Stimulated activated CD4-positive, alpha-beta T cell treated with anti-CD3 and anti-CD28 coated beads, Interleukin-4, amount 100 ng/mL, for 1 hour (primary cell): ENCODE measurements around the gene EPM2AIP1.
"Not testable (repeated sequence)": the region's sequence is repeated elsewhere in the genome, so short reads cannot be mapped to it uniquely, and the experiment has no call there.

Source experiments
- DNase-seq: peaks from one replicate; pipeline ENCODE4 v3.0.0-alpha.2; 2020

EPM2AIP1 gene

DNA sequence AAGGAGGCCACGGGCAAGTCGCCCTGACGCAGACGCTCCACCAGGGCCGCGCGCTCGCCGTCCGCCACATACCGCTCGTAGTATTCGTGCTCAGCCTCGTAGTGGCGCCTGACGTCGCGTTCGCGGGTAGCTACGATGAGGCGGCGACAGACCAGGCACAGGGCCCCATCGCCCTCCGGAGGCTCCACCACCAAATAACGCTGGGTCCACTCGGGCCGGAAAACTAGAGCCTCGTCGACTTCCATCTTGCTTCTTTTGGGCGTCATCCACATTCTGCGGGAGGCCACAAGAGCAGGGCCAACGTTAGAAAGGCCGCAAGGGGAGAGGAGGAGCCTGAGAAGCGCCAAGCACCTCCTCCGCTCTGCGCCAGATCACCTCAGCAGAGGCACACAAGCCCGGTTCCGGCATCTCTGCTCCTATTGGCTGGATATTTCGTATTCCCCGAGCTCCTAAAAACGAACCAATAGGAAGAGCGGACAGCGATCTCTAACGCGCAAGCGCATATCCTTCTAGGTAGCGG, at the start of gene EPM2AIP1:
Gene EPM2AIP1 (minus strand): TSS at position 326 of the 520 bp plus-strand sequence. CDS start 54 bp downstream, at position 272.
- DNase-seq: no peak

DNA sequence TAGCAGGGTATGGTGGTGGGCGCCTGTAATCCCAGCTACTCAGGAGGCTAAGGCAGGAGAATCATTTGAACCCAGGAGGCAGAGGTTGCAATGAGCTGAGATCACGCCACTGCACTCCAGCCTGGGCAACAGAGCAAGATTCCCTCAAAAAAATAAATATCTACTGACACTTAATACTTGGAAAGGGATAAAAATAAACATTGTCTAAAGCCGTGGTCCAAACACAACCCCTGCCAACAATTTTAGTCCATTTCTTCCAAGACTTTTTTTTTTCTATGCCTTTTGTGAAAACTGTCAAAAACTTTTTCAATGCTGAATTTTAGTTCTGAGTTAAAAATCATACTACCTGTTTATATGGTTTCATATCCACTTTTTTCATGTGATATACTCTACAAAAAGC, 49.8 kb upstream of the EPM2AIP1 start:
- DNase-seq: not testable (repeated sequence)

DNA sequence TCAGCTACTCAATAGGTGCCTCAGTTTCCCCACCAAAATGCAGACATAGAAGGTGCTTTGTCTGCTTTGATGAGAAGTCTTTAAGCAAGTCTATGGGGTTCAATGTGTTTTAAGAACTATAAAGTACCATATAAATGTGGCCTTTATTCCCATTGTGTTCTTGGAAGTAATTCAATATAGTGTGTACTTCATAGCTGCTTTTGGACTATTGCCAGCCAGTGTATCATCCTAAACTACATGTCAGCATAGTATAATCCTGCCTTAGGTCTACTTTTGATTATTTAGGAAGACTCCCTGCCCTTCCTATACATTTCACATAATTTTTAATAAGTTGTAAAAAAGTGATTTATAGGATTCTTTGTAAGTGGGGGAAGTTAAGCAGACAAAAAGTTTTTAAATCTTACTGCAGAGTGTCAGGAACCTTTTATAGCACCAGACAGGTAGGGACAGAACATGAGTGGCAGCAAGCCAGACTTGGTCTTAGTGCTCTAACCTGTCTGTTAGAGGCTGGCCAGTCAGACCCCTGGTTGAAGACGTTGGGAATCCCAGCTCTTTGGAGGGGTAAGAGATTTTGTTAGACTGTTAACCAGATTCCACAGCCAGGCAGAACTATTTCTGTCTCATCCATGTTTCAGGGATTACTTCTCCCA, 48.7 kb upstream of the EPM2AIP1 start:
- DNase-seq: no peak

GRCh38 chr3:37040231-37040630, 47.3 kb upstream of the EPM2AIP1 start:
- DNase-seq: no peak

DNA sequence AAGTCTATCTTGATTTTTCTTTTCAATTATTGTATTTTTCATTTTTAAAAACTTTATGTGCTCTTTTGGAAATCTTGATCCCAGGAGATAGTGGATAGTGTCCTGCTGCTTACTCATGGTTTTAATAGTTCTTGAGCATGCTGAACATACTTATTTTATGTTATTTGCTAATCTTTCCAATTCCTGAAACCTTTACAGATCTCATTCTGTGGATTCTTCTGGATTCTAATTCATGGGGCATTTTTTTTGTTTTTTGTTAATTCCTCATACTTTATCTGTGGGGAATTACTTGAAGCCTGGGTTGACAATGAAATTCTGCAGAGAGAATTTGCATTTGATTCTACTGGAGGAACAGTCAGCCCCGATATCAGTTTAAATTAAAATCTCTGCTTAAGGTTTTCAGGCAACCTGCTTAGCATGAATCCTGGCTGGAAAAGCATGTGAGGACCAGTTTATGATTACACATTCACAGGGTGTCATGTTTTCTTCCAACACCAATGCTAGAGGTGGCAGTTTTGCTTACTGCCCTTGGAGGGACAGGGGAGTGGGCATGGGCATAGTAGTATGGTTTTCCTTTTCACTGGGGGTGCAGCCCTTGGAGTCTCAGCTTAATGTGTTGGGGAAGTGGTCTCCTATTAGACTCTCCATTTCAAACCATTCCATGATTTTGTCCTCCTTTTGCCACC, 46.4 kb upstream of the EPM2AIP1 start:
- DNase-seq: no peak

DNA sequence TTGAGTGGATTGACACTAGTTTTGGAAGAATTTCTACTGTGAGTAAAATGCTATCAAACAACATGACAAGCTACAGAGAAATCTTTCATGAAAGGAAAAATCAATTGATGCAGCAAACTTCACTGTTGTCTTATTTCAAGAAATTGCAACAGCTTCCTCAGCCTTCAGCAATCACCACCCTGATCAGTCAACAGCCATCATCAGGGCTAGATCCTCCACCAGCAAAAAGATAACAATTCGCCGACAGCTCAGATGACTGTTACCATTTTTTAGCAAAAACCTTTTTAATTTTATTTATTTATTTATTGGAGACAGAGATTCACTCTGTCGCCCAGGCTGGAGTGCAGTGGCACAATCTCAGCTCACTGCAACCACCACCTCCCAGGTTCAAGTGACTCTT, 44.4 kb upstream of the EPM2AIP1 start:
- DNase-seq: no peak

DNA sequence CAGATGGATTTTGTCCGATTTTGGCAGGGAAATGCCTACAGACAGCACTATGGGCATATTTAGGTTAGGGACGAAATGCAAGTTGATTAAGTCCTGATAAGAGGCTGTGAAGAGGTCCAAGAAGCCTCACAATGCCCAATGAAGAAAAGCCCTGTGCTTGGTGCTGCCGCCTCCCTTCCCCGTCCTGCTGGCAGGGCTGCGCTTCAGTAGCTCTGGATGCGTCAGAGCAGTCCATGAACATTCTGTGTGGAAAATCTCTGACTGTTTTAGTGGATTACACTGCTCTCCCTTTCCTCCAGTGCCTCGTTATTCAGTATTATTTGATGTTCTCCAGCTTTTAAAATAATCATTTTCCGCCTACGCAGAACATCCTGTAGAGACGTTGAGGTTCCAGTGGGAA, 40.0 kb upstream of the EPM2AIP1 start:
- no peak for DNase-seq

GRCh38 chr3:37031096-37031682, 38.3 kb upstream of the EPM2AIP1 start:
- no peak for DNase-seq

GRCh38 chr3:37030588-37030987, 37.7 kb upstream of the EPM2AIP1 start:
- DNase-seq: no peak

- no peak for DNase-seq
Observed at GRCh38 chr3:37029516-37030163, 36.7 kb upstream of the EPM2AIP1 start.

GRCh38 chr3:37029111-37029510, 36.2 kb upstream of the EPM2AIP1 start:
- DNase-seq: no peak

- no peak for DNase-seq
Observed at GRCh38 chr3:37028329-37028728, 35.4 kb upstream of the EPM2AIP1 start.

DNA sequence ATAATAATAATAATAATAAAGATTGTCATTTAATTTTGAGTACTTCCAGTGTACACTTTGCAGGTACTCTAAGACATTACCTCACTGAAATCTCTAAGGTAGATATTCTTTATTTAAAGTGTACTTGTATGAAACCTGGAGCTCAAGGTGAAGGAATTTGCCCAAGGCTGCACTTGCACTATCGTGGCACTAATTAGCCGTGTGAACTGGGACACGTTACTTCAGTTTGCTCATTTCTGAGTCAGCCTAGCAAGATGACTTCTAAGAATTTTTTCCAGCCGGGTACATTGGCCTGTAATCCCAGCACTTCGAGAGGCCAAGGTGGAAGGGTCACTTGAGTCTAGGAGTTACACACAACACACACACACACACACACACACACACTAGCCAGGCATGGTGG, 33.9 kb upstream of the EPM2AIP1 start:
- DNase-seq: no peak

DNA sequence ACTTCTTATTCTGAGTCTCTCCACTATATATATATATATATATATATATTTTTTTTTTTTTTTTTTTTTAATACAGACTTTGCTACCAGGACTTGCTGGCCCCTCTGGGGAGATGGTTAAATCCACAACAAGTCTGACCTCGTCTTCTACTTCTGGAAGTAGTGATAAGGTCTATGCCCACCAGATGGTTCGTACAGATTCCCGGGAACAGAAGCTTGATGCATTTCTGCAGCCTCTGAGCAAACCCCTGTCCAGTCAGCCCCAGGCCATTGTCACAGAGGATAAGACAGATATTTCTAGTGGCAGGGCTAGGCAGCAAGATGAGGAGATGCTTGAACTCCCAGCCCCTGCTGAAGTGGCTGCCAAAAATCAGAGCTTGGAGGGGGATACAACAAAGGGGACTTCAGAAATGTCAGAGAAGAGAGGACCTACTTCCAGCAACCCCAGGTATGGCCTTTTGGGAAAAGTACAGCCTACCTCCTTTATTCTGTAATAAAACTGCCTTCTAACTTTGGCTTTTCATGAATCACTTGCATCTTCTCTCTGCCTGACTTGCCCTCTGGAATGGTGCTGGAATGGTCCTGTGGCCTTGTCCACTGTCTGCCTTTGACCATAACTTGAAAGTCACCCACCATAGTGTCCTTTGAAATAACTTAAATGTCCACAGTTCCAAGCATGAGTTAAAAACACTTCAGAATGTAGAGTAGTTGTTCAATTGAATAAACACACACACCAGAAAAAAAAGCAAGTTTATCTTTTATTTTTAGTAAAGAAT, 32.8 kb upstream of the EPM2AIP1 start:
- no peak for DNase-seq

- DNase-seq: no peak
Observed at GRCh38 chr3:37024820-37025405, 32.0 kb upstream of the EPM2AIP1 start.

- no peak for DNase-seq
Observed at GRCh38 chr3:37024092-37024491, 31.2 kb upstream of the EPM2AIP1 start.

DNA sequence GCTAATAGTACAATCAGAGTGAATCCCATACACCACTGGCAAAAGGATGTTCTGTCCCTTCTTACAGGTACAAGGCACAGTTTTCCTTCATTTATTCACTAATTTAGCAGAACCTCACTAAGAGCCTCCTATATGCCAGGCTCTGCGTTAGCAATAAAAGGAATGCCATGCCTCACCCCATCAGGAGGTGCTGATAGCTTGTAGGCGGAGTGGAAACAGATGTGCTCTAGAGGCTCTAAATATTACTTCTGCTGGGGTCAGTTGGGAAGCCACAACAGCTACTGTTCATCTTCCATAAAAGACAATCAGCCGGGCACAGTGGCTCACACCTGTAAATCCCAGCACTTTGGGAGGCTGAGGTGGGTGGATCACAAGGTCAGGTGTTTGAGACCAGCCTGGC, 24.8 kb upstream of the EPM2AIP1 start:
- no peak for DNase-seq

DNA sequence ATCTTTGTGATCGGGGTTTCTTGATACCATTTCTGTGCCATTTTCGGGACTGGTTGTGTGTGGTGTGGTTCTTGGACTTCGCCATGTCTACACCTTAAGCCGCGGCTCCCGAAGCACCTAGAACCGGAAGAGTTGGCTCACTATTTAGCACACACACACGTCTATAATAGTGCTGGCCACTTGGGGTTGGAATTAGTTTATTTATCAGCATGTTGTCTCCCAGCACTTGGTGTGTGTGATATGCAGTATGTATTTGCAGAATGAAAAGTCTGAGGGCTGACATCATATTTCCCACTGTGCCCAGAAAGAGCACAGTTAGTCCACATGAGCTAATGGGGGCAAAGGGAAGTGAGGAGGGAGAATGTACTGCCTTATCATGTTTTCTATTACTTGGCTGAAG, 24.0 kb upstream of the EPM2AIP1 start:
- DNase-seq: no peak

- no peak for DNase-seq
Observed at GRCh38 chr3:37015642-37016041, 22.7 kb upstream of the EPM2AIP1 start.

GRCh38 chr3:37014620-37015019, 21.7 kb upstream of the EPM2AIP1 start:
- no peak for DNase-seq

GRCh38 chr3:36993326-36994283, 674 bp upstream of the EPM2AIP1 start, which contains the start of gene MLH1:
Gene MLH1, plus strand, starts transcription at chr3:36993518. Its CDS starts 30 bp downstream, at chr3:36993548.
- peak; percentile 92 for DNase-seq
